GM23338 (cell line): ENCODE results near the gene EML4. TPM values are rescaled to one million over a fixed set of nuclear protein-coding genes. Genes with fewer than 3 reads are reported as not detected.

ENCODE experiments used
- ATAC-seq: fragments of 200-7000 bp; cut with Tn5 transposase; 3 replicates; pipeline ENCODE4 v1.9.1; 2020
- DNase-seq: peaks from one replicate; pipeline ENCODE4 v3.0.0-alpha.2; 2015; ENCODE audit warnings: low spot score
- H2AFZ ChIP-seq: fragments of 200-600 bp; sonication (generic); 2 replicates; pipeline ENCODE4 v1.8.0; 2016; ENCODE audit warnings: antibody characterized with exemption, mild to moderate bottlenecking, moderate library complexity
- H3F3A ChIP-seq: fragments of 200-600 bp; sonication (generic); replicated peaks from 2 replicates; pipeline ENCODE4 v1.8.0; 2017; ENCODE audit warnings: antibody characterized with exemption, mixed run types, low read depth
- H3K27ac ChIP-seq: fragments of 200-600 bp; sonication (generic); 2 replicates; pipeline ENCODE4 v1.6.1; 2016; ENCODE audit warnings: low read depth
- H3K27me3 ChIP-seq: fragments of 200-600 bp; sonication (generic); 2 replicates; pipeline ENCODE4 v1.8.0; 2016; ENCODE audit warnings: mild to moderate bottlenecking, mixed run types, moderate library complexity; ENCODE audit not compliant: insufficient read depth
- H3K36me3 ChIP-seq: fragments of 200-600 bp; sonication (generic); 2 replicates; pipeline ENCODE4 v1.8.0; 2016; ENCODE audit warnings: mild to moderate bottlenecking; ENCODE audit not compliant: insufficient read depth
- H3K4me1 ChIP-seq: fragments of 200-600 bp; sonication (generic); 2 replicates; pipeline ENCODE4 v1.8.0; 2016; ENCODE audit warnings: mild to moderate bottlenecking, moderate library complexity; ENCODE audit not compliant: insufficient read depth
- H3K4me2 ChIP-seq: fragments of 200-600 bp; sonication (generic); 2 replicates; pipeline ENCODE4 v1.7.1; 2017; ENCODE audit warnings: mixed run types
- H3K4me3 ChIP-seq: fragments of 200-600 bp; sonication (generic); 2 replicates; pipeline ENCODE4 v1.6.1; 2016; ENCODE audit warnings: mixed run types
- H3K79me2 ChIP-seq: fragments of 200-600 bp; sonication (generic); replicated peaks from 2 replicates; pipeline ENCODE4 v1.8.0; 2017; ENCODE audit warnings: mild to moderate bottlenecking; ENCODE audit not compliant: insufficient read depth
- H3K9me2 ChIP-seq: fragments of 200-600 bp; sonication (generic); 2 replicates; pipeline ENCODE4 v1.8.0; 2017; ENCODE audit not compliant: insufficient read depth
- H4K20me1 ChIP-seq: fragments of 200-600 bp; sonication (generic); replicated peaks from 2 replicates; pipeline ENCODE4 v1.8.0; 2017; ENCODE audit warnings: mild to moderate bottlenecking; ENCODE audit not compliant: insufficient read depth
- H3K27ac Mint-ChIP-seq: 2 replicates; pipeline ENCODE4 v1.8.0; 2020; ENCODE audit warnings: inconsistent platforms, mild to moderate bottlenecking, moderate library complexity, mixed read lengths
- H3K27me3 Mint-ChIP-seq: 3 replicates; pipeline ENCODE4 v1.8.0; 2022; ENCODE audit warnings: low read depth, mild to moderate bottlenecking, moderate library complexity, mixed read lengths, inconsistent platforms; ENCODE audit not compliant: insufficient read depth, poor library complexity
- H3K36me3 Mint-ChIP-seq: 3 replicates; pipeline ENCODE4 v1.8.0; 2021; ENCODE audit warnings: low read depth, mild to moderate bottlenecking, inconsistent platforms, moderate library complexity, mixed read lengths
- H3K4me1 Mint-ChIP-seq: 3 replicates; pipeline ENCODE4 v1.8.0; 2020; ENCODE audit warnings: mild to moderate bottlenecking, inconsistent platforms, mixed read lengths
- H3K4me3 Mint-ChIP-seq: 3 replicates; pipeline ENCODE4 v1.8.0; 2021; ENCODE audit warnings: moderate library complexity, mild to moderate bottlenecking, inconsistent platforms, mixed read lengths
- H3K9me3 Mint-ChIP-seq: 3 replicates; pipeline ENCODE4 v1.8.0; 2020; ENCODE audit warnings: moderate library complexity, mild to moderate bottlenecking, inconsistent platforms, mixed read lengths
- CREB1 ChIP-seq: fragments of 250-450 bp; sonication (Bioruptor Pico); IDR thresholded peaks from 2 replicates; pipeline ENCODE4 v1.5.0; 2020; ENCODE audit warnings: low read depth, mild to moderate bottlenecking, moderate library complexity
- CTCF ChIP-seq, 2 experiments: fragments of 200-600 bp in 1 of 2; sonication (generic) in 1 of 2; conservative IDR thresholded peaks; 2 replicates each; pipeline versions ENCODE4 v1.5.1 to v1.6.1; 2016 to 2017; ENCODE audit warnings: antibody characterized with exemption in 2 of 2, low read depth in 2 of 2, mild to moderate bottlenecking in 2 of 2, moderate library complexity in 1 of 2
- EZH2 ChIP-seq: fragments of 200-600 bp; sonication (generic); IDR thresholded peaks from one replicate; pipeline ENCODE4 v1.8.0; 2017; ENCODE audit warnings: antibody characterized with exemption, mild to moderate bottlenecking, low read depth; ENCODE audit not compliant: unreplicated experiment
- EZH2phosphoT487 ChIP-seq: fragments of 200-600 bp; sonication (generic); IDR thresholded peaks from one replicate; pipeline ENCODE4 v1.8.1; 2018; ENCODE audit warnings: antibody characterized with exemption; ENCODE audit not compliant: unreplicated experiment
- JUNB ChIP-seq: IDR thresholded peaks from one replicate; pipeline ENCODE4 v1.6.1; 2016; ENCODE audit warnings: antibody characterized with exemption; ENCODE audit not compliant: unreplicated experiment
- NANOG ChIP-seq: IDR thresholded peaks from 2 replicates; pipeline ENCODE4 v1.6.1; 2016; ENCODE audit warnings: antibody characterized with exemption, borderline replicate concordance
- POLR2AphosphoS5 ChIP-seq: IDR thresholded peaks from 2 replicates; pipeline ENCODE4 v1.6.1; 2016; ENCODE audit warnings: antibody characterized with exemption, low read depth
- REST ChIP-seq: IDR thresholded peaks from one replicate; pipeline ENCODE4 v1.6.1; 2018; ENCODE audit warnings: antibody characterized with exemption; ENCODE audit not compliant: unreplicated experiment
- STAT1 ChIP-seq: IDR thresholded peaks from one replicate; pipeline ENCODE4 v1.6.1; 2016; ENCODE audit warnings: antibody characterized with exemption; ENCODE audit not compliant: unreplicated experiment
- ZNF114 ChIP-seq: fragments of 250-450 bp; sonication (Bioruptor Pico); IDR thresholded peaks from 2 replicates; pipeline ENCODE4 v1.5.0; 2020; ENCODE audit warnings: mild to moderate bottlenecking, moderate library complexity
- ZNF331 ChIP-seq: fragments of 250-450 bp; sonication (Bioruptor Pico); IDR thresholded peaks from 2 replicates; pipeline ENCODE4 v1.5.0; 2020; ENCODE audit warnings: low read depth, mild to moderate bottlenecking, moderate library complexity
- ZNF462 ChIP-seq: fragments of 250-450 bp; sonication (Bioruptor Pico); IDR thresholded peaks from 2 replicates; pipeline ENCODE4 v1.5.0; 2020; ENCODE audit warnings: mild to moderate bottlenecking, moderate library complexity
- polyA plus RNA-seq: library from polyadenylated mRNA; unstranded; fragments of >200 nt; fragmentation: Nextera tagmentation; extraction: Ambion mirVana; gene quantifications from 2 replicates; pipeline ENCODE4 v1.2.1, GENCODE V29; 2016
- total RNA-seq: library from RNA; depleted of rRNA; stranded (reverse); fragments of >200 nt; shearing (Covaris generic); gene quantifications from 2 replicates; pipeline ENCODE4 v1.2.3, GENCODE V29; 2014
- TF ChIP-seq, protein P1 (sequence below): IDR thresholded peaks from 2 replicates; pipeline ENCODE4 v1.6.1; 2016; ENCODE audit warnings: antibody characterized with exemption

The EML4 gene
- total and polyA plus RNA-seq, 2 experiments from 2014 or later: 65.3 to 115 TPM

- no peaks in the 10 kb centered on the region for H3K27me3 ChIP-seq
- H3K36me3 ChIP-seq: no peaks in the 10 kb centered on the region
- no peak overlapping the region for H3K27ac ChIP-seq
- H3F3A ChIP-seq: no peaks in the 10 kb centered on the region
- no peaks in the 10 kb centered on the region for H3K4me1 ChIP-seq
- no peaks in the 10 kb centered on the region for H3K79me2 ChIP-seq
- H3K27ac Mint-ChIP-seq: no peak overlapping the region
- no peak for DNase-seq
- no peak overlapping the region for H2AFZ ChIP-seq
- H3K4me1 Mint-ChIP-seq: peaks cover 2% of the 10 kb centered on the region; the same call in 1 of the 3 replicates
- TF ChIP-seq CTCF (conservative IDR thresholded peaks at IDR 0.05; ENCODE audit: low read depth in 2 of 2) (no peak), CREB1 (CRISPR knock-in tag) (no peak), POLR2AphosphoS5 (no peak), ZNF462 (CRISPR knock-in tag) (no peak), ZNF114 (CRISPR knock-in tag) (no peak), STAT1 (no peak), EZH2 (no peak), EZH2phosphoT487 (no peak), REST (no peak), NANOG (no peak), ZNF331 (CRISPR knock-in tag) (no peak), JUNB (no peak)
- TF ChIP-seq, protein P1, sequence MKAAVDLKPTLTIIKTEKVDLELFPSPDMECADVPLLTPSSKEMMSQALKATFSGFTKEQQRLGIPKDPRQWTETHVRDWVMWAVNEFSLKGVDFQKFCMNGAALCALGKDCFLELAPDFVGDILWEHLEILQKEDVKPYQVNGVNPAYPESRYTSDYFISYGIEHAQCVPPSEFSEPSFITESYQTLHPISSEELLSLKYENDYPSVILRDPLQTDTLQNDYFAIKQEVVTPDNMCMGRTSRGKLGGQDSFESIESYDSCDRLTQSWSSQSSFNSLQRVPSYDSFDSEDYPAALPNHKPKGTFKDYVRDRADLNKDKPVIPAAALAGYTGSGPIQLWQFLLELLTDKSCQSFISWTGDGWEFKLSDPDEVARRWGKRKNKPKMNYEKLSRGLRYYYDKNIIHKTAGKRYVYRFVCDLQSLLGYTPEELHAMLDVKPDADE: no peak
- peaks cover 2% of the 10 kb centered on the region for H3K27me3 Mint-ChIP-seq
- H4K20me1 ChIP-seq: no peaks in the 10 kb centered on the region
- H3K4me3 ChIP-seq: no peak overlapping the region
- peaks cover 6% of the 10 kb centered on the region; the same call in 1 of the 3 replicates for H3K36me3 Mint-ChIP-seq
- H3K9me2 ChIP-seq: no peaks in the 10 kb centered on the region
- H3K9me3 Mint-ChIP-seq: no peaks in the 10 kb centered on the region
- no peak for ATAC-seq
- H3K4me3 Mint-ChIP-seq: no peak overlapping the region
- no peak overlapping the region for H3K4me2 ChIP-seq
Measured at GRCh38 chr2:42267530-42267929, 98.4 kb downstream of the EML4 start.
